Astrocyte of the hippocampus (primary cell): Measurements from ENCODE around the gene JADE2.
"Not testable (repeated sequence)": the region's sequence is repeated elsewhere in the genome, so short reads cannot be mapped to it uniquely, and the experiment has no call there.

ENCODE experiments used
- DNase-seq: peaks from one replicate; pipeline ENCODE4 v3.0.0; 2011; ENCODE audit warnings: low read depth, low spot score

Gene JADE2

DNA sequence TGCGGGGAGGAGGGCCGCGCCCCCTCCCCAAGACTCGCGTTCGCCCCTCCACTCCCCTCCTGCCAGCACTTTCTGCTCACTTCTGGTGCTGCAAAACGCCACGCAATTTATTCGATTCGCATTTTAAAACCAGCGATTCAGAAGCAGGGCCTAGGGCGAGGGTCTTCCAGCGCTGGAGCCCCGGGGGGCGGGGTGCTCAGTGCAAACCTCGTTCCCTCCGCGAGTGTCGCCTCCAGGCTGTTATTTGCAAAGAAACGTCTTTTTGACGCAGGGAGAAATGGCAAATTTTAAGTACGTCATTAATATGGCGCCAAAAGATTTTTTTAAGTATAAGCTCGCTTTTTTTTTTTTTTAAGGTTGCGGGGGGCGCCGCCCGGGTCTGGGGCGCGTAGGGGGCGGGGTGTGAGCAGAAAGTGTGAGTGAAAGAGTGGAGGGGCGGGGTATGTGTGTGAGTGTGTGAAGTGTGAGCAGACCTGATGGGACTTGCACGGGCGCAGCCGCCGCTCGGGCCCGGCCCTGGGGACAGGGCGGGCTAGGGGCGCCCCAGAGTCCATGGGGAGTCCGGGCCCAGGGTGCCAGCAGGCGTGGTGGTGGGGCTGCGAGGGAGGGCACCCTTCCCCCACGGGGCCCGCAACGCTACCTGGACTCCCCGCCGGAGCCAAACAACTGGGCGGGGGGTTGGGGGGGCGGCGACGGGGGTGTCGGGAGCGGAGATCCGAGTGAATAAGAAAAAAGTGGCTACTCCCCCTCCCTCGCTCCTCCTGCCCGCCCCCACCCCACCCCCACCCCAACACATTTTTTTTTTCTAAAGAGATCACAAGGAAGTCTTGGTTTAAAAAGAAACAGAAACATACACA is at the start of gene JADE2:
JADE2 (plus strand) TSS at position 845 of the 857 bp plus-strand sequence. CDS start 10,188 bp downstream, outside the sequence.
- peak; percentile 73 for DNase-seq

DNA sequence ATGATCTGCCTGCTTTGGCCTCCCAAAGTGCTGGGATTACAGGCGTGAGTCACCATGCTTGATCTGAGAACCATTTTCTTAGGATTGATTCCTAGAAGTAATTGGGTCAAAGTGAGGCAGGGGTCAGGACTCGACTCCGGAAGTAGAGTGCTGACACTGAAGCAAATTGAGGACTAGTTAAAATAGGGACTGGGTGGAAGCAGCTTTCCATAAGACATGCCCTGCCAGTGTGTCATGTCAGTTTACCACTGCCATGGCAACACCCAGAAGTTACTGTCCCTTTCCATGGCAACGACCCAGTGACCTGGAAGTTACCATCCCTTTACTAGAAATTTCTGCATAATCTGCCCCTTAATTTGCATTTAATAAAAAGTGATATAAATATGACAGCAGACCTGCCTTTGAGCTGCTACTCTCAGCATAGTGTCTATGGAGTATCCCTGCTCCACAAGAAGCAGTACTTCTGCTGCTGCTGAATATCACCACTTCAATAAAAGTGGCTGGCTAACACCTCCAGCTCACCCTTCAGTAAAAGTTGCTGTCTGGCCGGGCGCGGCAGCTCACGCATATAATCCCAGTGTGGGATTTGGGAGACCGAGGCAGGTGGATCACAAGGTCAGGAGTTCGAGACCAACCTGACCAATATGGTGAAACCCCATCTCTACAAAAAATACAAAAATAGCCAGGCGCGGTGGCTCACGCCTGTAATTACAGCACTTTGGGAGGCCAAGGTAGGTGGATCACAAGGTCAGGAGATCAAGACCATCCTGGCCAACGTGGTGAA is 47.8 kb upstream of the JADE2 start:
- no peak for DNase-seq

DNA sequence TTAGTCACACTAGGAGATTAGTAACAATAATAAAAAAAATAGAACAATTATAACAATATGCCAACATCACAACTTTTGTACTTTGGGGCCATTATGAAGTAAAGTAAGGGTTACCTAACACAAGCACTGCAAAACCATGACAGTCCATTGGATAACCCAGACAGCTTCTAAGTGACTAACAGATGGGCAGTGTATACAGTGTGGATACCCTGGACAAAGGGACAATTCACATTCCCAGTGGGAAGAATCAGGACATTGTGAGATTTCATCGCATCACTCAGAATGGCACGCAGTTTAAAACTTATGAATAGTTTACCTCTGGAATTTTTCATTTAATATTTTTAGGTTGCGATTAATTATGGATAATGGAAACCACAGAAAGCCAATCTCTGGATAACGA is 45.6 kb upstream of the JADE2 start:
- DNase-seq: no peak

DNA sequence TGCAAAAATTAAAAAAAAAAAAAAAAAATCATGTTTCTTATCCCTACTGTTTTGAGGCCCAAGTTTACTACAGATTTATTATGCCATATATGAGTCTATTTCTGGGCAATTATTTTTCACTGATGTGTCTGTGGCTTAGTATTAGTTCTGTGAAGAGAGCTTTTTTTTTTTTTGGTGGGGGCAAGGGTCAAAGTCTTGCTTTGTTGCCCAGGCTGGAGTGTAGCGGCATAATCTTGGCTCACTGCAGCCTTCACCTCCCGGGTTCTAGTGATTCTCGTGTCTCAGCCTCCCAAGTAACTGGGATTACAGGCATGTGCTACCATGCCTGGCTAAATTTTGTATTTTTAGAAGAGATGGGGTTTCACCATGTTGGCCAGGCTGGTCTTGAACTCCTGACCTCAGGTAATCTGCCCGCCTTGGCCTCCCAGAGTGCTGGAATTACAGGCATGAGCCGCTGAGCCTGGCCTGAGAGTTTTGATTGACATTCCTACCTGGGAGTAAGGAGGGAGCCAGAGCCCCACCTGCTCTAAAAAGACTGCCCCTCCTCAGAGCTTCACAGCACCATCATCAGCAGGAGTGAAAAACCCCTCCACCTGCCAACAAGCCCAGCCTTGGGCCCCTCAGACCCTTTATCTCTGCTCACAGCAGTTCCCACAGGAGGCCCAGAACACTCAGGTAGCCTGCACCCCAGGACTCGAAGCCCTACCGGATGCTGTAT is 36.1 kb upstream of the JADE2 start:
- no peak for DNase-seq

DNA sequence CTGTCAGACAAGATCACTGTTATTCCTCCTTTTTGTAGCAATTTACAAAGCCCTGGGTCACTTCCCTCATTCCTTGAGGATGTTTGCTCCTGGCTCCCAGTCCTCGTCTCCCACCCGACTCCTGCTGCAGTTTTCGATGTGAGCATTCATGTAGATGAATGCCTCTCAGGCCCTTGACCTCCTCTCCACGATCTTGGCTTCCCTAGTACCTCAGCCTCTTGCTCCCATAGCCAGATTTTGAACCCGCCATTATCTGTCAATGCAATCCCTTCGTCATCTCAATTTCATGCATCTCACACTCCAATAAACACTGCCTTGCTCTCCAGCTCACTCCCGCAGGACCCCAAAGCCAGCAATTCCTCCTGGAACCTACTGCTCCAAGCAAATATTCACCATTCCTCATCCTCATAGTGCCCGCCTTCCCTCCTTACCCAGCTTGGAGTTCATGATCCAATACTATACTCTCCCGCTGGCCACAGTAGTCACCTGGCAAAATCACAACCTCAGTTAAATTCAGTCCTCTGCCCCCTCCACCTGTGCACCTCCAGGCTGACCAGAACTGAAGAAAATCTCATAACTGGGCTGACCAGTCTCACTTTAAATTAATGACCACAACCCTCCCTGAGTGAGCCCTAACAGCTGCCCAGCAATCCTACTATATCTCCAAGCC is 35.1 kb upstream of the JADE2 start:
- no peak for DNase-seq

DNA sequence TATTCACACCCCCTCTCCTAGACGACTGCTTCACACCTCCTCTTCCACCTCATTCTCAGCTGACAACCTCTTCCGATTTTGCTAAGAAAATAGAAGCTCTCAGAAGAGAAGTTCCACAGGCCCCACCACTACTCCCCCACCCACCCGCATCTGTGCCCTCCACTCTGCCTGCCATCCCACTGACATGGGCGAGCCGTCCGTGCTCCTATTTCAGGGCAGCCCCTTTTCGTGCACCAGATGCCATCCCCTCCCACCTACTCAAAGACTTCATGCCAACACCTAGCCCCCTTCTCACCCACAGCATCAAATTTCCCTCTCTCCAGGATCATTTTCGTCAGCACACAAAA is 34.6 kb upstream of the JADE2 start:
- DNase-seq: no peak

GRCh38 chr5:134491841-134492442 is 33.5 kb upstream of the JADE2 start:
- no peak for DNase-seq

DNA sequence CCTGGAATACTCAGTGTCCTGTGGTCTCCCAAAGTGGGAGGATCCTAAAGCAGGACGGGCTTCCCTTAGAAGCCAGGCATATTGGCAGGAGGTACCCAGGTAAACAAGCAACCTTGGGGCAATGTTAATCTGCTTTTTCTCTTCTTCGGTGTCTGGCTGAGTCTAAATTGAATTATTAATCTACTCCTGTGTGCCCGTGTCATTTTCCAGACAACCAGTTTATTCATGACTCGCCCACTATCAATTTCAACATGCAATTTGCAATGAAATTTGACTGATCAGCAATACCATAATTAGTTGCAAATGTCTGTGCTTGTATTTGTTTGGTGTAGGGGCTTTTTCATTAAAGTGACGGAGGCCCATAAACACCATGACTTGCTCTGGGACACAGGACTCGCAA is 32.9 kb upstream of the JADE2 start:
- no peak for DNase-seq

DNA sequence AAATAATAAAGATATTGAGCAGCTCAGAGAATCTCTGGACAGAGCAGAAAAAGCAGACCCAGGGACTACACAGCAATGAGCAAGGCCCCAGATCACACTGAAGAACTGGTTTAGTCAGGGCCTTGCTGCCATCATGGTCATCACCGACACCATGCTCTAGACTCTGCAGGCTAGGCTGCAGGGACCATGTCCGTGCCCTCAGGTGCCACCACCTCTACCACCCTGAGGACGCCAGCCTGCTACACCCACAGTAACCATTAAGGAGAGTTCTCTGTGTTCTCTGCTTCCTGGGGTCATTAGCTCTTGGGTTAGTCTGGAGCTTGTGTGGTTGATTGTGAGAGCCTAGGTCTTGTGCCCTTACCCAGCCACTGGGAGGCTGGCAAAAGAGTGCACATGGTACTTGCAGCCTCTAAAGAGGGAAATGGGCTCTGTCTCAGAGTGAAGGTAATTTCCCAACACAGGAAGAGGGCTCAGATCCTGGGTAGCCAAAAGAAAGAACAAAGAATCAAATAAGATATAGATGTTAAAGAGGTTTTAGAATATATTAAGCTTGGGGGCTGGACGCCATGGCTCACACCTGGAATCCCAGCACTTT is 31.9 kb upstream of the JADE2 start:
- DNase-seq: no peak

- no peak for DNase-seq
Measured at GRCh38 chr5:134494780-134495179, 30.7 kb upstream of the JADE2 start.

- not testable (repeated sequence) for DNase-seq
Measured at GRCh38 chr5:134499905-134500304, 25.6 kb upstream of the JADE2 start.

DNA sequence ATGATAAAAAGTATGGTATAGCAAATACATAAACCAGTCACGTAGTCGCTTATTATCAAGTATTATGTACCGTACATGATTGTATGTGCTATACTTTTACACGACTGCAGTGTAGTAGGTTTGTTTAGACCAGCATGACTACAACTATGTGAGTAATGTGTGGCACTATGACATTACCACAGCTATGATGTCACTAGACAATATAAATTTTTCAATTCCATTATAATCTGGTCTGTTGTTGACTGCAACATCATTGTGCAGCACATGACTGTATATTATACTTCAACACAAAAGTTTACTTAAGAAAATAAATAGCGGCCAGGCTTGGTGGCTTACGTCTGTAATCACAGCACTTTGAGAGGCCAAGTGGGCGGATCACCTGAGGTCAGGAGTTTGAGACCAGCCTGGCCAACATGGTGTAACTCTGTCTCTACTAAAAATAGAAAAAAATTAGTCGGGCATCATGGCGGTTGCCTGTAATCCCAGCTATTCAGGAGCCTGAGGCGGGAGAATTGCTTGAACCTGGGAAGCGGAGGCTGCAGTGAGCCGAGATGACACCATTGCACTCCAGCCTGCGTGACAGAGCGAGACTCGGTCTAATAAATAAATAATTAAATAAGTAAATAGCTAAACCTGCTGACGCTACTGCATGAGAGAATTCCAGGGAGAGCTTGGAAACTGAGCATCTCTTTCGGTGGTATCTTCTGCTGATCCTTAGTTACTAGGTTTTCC is 24.6 kb upstream of the JADE2 start:
- DNase-seq: no peak

GRCh38 chr5:134502259-134502658 is 23.2 kb upstream of the JADE2 start:
- DNase-seq: no peak

- peak; percentile 98 for DNase-seq
Measured at GRCh38 chr5:134503088-134503936, 22.2 kb upstream of the JADE2 start.

DNA sequence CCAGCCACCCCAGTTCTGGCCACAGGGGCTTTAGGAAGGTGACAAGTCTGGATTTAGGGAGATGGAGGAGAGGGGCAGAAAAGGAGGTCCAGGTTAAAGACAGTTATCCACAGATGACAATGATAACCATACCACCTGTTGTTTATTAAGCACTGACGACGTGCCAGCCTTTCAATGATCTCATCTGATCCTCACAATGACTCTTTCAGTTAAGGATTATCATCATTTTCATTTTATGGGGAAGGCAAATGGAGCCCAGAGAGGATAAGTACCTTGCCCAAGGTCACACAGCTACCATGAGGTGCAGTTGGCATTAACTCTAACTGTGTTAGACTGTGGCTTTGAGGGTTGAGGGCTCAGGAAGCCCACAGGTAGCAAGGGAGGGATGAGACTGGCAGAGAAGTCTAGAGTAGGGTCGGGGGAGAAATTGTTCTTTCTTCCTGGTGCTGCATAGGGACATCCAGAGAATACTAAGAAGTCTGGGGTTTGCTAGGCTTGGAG is 21.5 kb upstream of the JADE2 start:
- DNase-seq: no peak

GRCh38 chr5:134504629-134505300 is 20.7 kb upstream of the JADE2 start:
- DNase-seq: peak; percentile 66

- DNase-seq: peak; percentile 51
Measured at GRCh38 chr5:134506054-134507039, 19.1 kb upstream of the JADE2 start.
